GM23248 (cell line): ENCODE results near the gene FURIN. TPM values are rescaled to one million over a fixed set of nuclear protein-coding genes. Genes with fewer than 3 reads are reported as not detected.
"Not testable (repeated sequence)": the region's sequence is repeated elsewhere in the genome, so short reads cannot be mapped to it uniquely, and the experiment has no call there.

Source experiments
- DNase-seq: peaks from one replicate; pipeline ENCODE4 v3.0.0-alpha.2; 2015
- H2AFZ ChIP-seq: fragments of 200-600 bp; sonication (generic); 2 replicates; pipeline ENCODE4 v1.6.1; 2016; ENCODE audit warnings: antibody characterized with exemption
- H3F3A ChIP-seq: fragments of 200-600 bp; sonication (generic); 2 replicates; pipeline ENCODE4 v1.6.1; 2016; ENCODE audit warnings: mild to moderate bottlenecking, antibody characterized with exemption, mixed run types; ENCODE audit not compliant: insufficient read depth
- H3K27ac ChIP-seq: fragments of 200-600 bp; sonication (generic); 2 replicates; pipeline ENCODE4 v1.5.1; 2016; ENCODE audit warnings: mild to moderate bottlenecking
- H3K27me3 ChIP-seq: fragments of 200-600 bp; sonication (generic); replicated peaks from 2 replicates; pipeline ENCODE4 v1.6.1; 2016; ENCODE audit warnings: mild to moderate bottlenecking; ENCODE audit not compliant: insufficient read depth
- H3K36me3 ChIP-seq: fragments of 200-600 bp; sonication (generic); 2 replicates; pipeline ENCODE4 v1.6.1; 2016; ENCODE audit warnings: low read depth, mild to moderate bottlenecking
- H3K4me1 ChIP-seq: fragments of 200-600 bp; sonication (generic); 2 replicates; pipeline ENCODE4 v1.6.1; 2016; ENCODE audit warnings: mild to moderate bottlenecking; ENCODE audit not compliant: insufficient read depth
- H3K4me2 ChIP-seq: fragments of 200-600 bp; sonication (generic); one replicate; pipeline ENCODE4 v1.6.1; 2016; ENCODE audit warnings: mild to moderate bottlenecking; ENCODE audit not compliant: unreplicated experiment
- H3K4me3 ChIP-seq: fragments of 200-600 bp; sonication (generic); 2 replicates; pipeline ENCODE4 v1.5.1; 2016; ENCODE audit warnings: mild to moderate bottlenecking
- H3K79me2 ChIP-seq: fragments of 200-600 bp; sonication (generic); 2 replicates; pipeline ENCODE4 v1.6.1; 2016; ENCODE audit warnings: mild to moderate bottlenecking; ENCODE audit not compliant: insufficient read depth
- H3K9ac ChIP-seq: fragments of 200-600 bp; sonication (generic); 2 replicates; pipeline ENCODE4 v1.6.1; 2016; ENCODE audit warnings: mild to moderate bottlenecking
- H3K9me2 ChIP-seq: fragments of 200-600 bp; sonication (generic); 2 replicates; pipeline ENCODE4 v1.6.1; 2016; ENCODE audit warnings: mixed run types, mild to moderate bottlenecking, moderate library complexity; ENCODE audit not compliant: insufficient read depth
- H3K9me3 ChIP-seq: fragments of 200-600 bp; sonication (generic); one replicate; pipeline ENCODE4 v1.6.1; 2017; ENCODE audit warnings: low read depth
- H4K20me1 ChIP-seq: fragments of 200-600 bp; sonication (generic); 2 replicates; pipeline ENCODE4 v1.6.0; 2016; ENCODE audit not compliant: insufficient read depth
- EZH2 ChIP-seq: fragments of 200-600 bp; sonication (generic); IDR thresholded peaks from 2 replicates; pipeline ENCODE4 v1.6.1; 2018; ENCODE audit warnings: antibody characterized with exemption, mild to moderate bottlenecking; ENCODE audit not compliant: insufficient read depth, poor library complexity, severe bottlenecking
- EZH2phosphoT487 ChIP-seq: fragments of 200-600 bp; sonication (generic); IDR thresholded peaks from 2 replicates; pipeline ENCODE4 v1.6.1; 2018; ENCODE audit warnings: antibody characterized with exemption, moderate library complexity, mild to moderate bottlenecking, low read depth; ENCODE audit not compliant: insufficient read depth
- WGBS, 2 experiments: methylation state at CpG; one replicate each; pipeline ENCODE4 v1.1.6; 2015 to 2017; ENCODE audit warnings: low lambda C conversion rate in 2 of 2, low coverage in 1 of 2; ENCODE audit errors: missing lambda C conversion rate in 2 of 2; 5-methylcytosine and 5-hydroxymethylcytosine counted together
- in situ Hi-C: fragments of 300-500 bp; cut with MboI; formaldehyde crosslinking; loops from 2 replicates; pipeline ENCODE4 v1.15.0; 2020
- polyA plus RNA-seq: library from polyadenylated mRNA; unstranded; fragments of >200 nt; fragmentation: Nextera tagmentation; extraction: Ambion mirVana; gene quantifications from 2 replicates; pipeline ENCODE4 v1.2.1, GENCODE V29; 2016
- total RNA-seq: library from RNA; depleted of rRNA; stranded (reverse); fragments of >200 nt; shearing (Covaris generic); gene quantifications from 2 replicates; pipeline ENCODE4 v1.2.3, GENCODE V29; 2014

FURIN gene
- total and polyA plus RNA-seq, 2 experiments from 2014 or later, result 13.9 to 50.8 TPM

DNA sequence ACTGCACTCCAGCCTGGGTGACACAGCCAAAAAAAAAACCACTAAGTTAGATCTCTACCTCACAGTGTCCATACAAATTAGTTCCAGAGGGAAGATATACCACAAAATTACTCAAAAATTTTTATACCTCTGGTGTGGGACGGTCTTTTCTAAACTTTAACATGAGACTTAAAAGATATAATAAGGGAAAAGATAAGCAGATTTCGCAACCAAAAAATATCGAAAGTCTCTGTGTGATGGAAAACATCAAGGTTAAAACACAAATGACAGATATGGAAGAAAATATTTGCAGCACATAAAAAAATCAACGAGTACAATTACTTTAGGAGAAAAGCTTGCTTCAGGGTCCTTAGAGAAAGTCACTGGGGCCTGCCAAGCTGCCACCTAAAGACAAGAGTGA, 53.5 kb downstream of the FURIN start:
- H3K9me2 ChIP-seq, result no peaks in the 10 kb centered on the region
- WGBS, 2 experiments, result 95 to 96% methylated on average over 4 of the region's 4 CpGs

DNA sequence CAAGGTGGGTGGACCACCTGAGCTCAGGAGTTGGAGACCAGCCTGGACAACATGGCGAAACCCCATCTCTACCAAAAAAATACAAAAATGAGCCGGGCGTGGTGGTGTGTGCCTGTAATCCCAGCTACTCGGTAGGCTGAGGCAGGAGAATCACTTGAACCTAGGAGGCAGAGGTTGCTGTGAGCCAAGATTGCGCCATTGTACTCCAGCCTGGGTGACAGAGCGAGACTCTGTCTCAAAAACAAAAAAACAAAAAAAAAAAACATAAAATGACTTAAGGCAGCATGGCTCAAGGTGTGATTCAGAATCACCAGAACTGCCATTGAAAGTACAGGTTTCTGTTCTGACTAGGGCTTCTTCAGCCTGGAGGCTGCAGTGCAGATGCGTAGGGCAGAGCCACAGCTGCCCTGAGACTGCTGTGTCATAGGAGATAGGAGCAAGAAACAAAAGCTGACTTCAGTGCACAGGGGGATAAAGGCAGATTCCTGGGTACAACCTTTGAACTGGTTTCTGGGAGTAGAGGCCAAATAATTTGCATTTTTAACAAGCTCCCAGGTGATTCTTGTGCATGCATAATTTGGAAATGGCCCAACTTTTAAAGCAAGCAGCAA, 54.4 kb downstream of the FURIN start:
- H3K9me2 ChIP-seq, H3K36me3 ChIP-seq, H3K79me2 ChIP-seq, DNase-seq, H3K4me1 ChIP-seq, H2AFZ ChIP-seq, H3K27ac ChIP-seq, H3K4me3 ChIP-seq, H3K4me2 ChIP-seq, H3K9me3 ChIP-seq, H3K27me3 ChIP-seq, H4K20me1 ChIP-seq, in situ Hi-C loops, H3F3A ChIP-seq, H3K9ac ChIP-seq: not testable (repeated sequence)
- 88 to 90% methylated on average over 7 of the region's 7 CpGs for WGBS, 2 experiments

More for the DNA sequence above, 53.5 kb downstream of the FURIN start:
- Histone ChIP-seq H3K4me1 (no peaks in the 10 kb centered on the region), H3K9me3 (no peaks in the 10 kb centered on the region), H4K20me1 (no peaks in the 10 kb centered on the region), H3K27ac (no peak overlapping the region), H3K36me3 (no peaks in the 10 kb centered on the region), H3K79me2 (no peaks in the 10 kb centered on the region), H3F3A (no peaks in the 10 kb centered on the region), H3K9ac (no peak overlapping the region), H3K4me2 (no peak overlapping the region), H3K4me3 (no peak overlapping the region), H3K27me3 (no peaks in the 10 kb centered on the region), H2AFZ (no peak overlapping the region)
- DNase-seq, result no peak
- TF ChIP-seq EZH2 (no peak), EZH2phosphoT487 (no peak)
- in situ Hi-C loops, result no loop called here

DNA sequence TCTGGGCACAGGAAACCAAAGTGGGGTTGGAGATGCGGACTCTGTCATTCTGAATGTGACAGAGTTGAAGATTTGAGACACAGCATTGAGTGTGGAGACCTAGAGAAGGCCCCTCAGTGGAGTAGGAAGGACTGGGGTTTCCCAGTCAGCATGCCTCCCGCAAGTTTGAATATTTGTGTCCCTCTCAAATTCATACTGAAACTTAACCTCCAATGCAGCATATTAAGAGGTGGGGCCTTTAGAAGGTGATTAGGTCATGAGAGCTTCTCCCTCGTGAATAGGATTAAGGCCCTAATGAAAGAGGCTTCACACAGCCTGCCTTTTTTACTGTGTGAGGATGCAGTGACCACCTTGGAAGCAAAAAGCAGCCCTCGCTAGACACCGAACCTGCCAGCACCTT, 56.0 kb downstream of the FURIN start:
- DNase-seq, result no peak
- Histone ChIP-seq H3F3A (peaks cover 2% of the 10 kb centered on the region; the same call in 1 of the 2 replicates), H3K79me2 (no peaks in the 10 kb centered on the region), H3K4me3 (no peak overlapping the region), H4K20me1 (no peaks in the 10 kb centered on the region), H3K9me3 (no peaks in the 10 kb centered on the region), H3K4me1 (peaks cover 2% of the 10 kb centered on the region; the same call in 1 of the 2 replicates), H3K9ac (no peak overlapping the region), H3K27ac (no peak overlapping the region), H3K27me3 (no peaks in the 10 kb centered on the region), H3K36me3 (no peaks in the 10 kb centered on the region), H2AFZ (no peak overlapping the region), H3K4me2 (no peak overlapping the region), H3K9me2 (no peaks in the 10 kb centered on the region)
- TF ChIP-seq EZH2phosphoT487 (no peak), EZH2 (no peak)
- 77 to 84% methylated on average over 5 of the region's 5 CpGs for WGBS, 2 experiments
- in situ Hi-C loops, result no loop called here

- in situ Hi-C loops, H2AFZ ChIP-seq: not testable (repeated sequence)
These were observed 58.4 kb downstream of the FURIN start for GRCh38 chr15:90926766-90927165.

DNA sequence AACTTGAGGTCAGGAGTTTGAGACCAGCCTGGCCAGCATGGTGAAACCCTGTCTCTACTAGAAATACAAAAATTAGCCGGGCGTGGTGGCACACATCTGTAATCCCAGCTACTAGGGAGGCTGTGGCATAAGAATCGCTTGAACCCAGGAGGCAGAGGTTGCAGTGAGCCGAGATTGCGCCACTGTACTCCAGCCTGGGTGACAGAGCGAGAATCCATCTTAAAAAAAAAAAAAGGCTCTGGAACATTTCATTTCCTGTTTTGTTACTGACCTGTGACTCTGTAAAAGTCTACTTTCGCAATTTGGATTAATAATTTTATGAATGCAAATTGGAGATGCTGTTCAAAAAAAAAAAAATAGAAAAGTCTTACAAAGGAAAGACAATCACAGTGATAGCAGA, 59.7 kb downstream of the FURIN start:
- in situ Hi-C loops, result not testable (repeated sequence)
- WGBS, 2 experiments, result 97 to 98% methylated on average over 7 of the region's 7 CpGs

More at GRCh38 chr15:90926766-90927165, 58.4 kb downstream of the FURIN start:
- H3K27me3 ChIP-seq, H3K27ac ChIP-seq, H3K4me3 ChIP-seq, H4K20me1 ChIP-seq, H3K9me3 ChIP-seq, H3K79me2 ChIP-seq, DNase-seq, H3K4me2 ChIP-seq, H3K9ac ChIP-seq, H3K9me2 ChIP-seq, H3K36me3 ChIP-seq: not testable (repeated sequence)
- WGBS, 2 experiments, result 86 to 89% methylated on average over 10 of the region's 10 CpGs
- Histone ChIP-seq H3F3A (peaks cover 13% of the 10 kb centered on the region; the same call in 1 of the 2 replicates), H3K4me1 (peaks cover 11% of the 10 kb centered on the region)

More for the DNA sequence above, 59.7 kb downstream of the FURIN start:
- H3K36me3 ChIP-seq, H3K79me2 ChIP-seq, H3K27me3 ChIP-seq, H3K9ac ChIP-seq, H3K9me2 ChIP-seq, H3K4me3 ChIP-seq, DNase-seq, H3K27ac ChIP-seq, H3K4me2 ChIP-seq, H3K9me3 ChIP-seq, H4K20me1 ChIP-seq, H2AFZ ChIP-seq: not testable (repeated sequence)
- Histone ChIP-seq H3K4me1 (peaks cover 11% of the 10 kb centered on the region), H3F3A (peaks cover 13% of the 10 kb centered on the region; the same call in 1 of the 2 replicates)
